B cell (primary cell): ENCODE results near the gene TOMM40L. TPM values are rescaled to one million over a fixed set of nuclear protein-coding genes. Genes with fewer than 3 reads are reported as not detected.

Source experiments
- ATAC-seq: fragments of 200-7000 bp; cut with Tn5 transposase; one replicate; pipeline ENCODE4 v1.10.0; 2021; ENCODE audit warnings: low read depth, mild to moderate bottlenecking, moderate number of reproducible peaks, moderate library complexity
- CTCF ChIA-PET: fragments of 350-600 bp; sonication (Branson Sonifier 250); formaldehyde crosslinking; loops from one replicate; lab custom pipeline; 2021; ENCODE audit warnings: antibody characterized with exemption, inconsistent platforms; lab: Charles Lee
- POLR2A ChIA-PET: fragments of 350-600 bp; sonication (Branson Sonifier 250); formaldehyde crosslinking; loops from one replicate; lab custom pipeline; 2021; ENCODE audit warnings: antibody characterized with exemption; lab: Charles Lee
- DNase-seq: peaks from one replicate; pipeline ENCODE4 v3.0.0; 2013
- H2AFZ ChIP-seq: 2 replicates; pipeline ENCODE4 v1.6.1; 2012; ENCODE audit warnings: mild to moderate bottlenecking, low read depth, low read length; ENCODE audit not compliant: insufficient read depth, poor library complexity, severe bottlenecking
- H3K27ac ChIP-seq, 2 donors: 1 replicate in 1 of 2; 2 replicates in 1 of 2; pipeline ENCODE4 v1.5.1; 2012 to 2013; ENCODE audit warnings: low read length in 2 of 2, mild to moderate bottlenecking in 2 of 2, moderate library complexity in 1 of 2
- H3K27me3 ChIP-seq, 4 experiments: fragments of 200-600 bp in 1 of 4; sonication (generic) in 1 of 4; replicated peaks in 1 of 4; 1 replicate in 2 of 4; 2 replicates in 2 of 4; pipeline versions ENCODE4 v1.6.1 to v1.7.0; 2013 to 2016; ENCODE audit warnings: low read length in 3 of 4, mild to moderate bottlenecking in 2 of 4, mixed read lengths in 1 of 4, moderate library complexity in 1 of 4; ENCODE audit not compliant: insufficient read depth in 4 of 4, control insufficient read depth in 3 of 4; ENCODE audit errors: control extremely low read depth in 1 of 4
- H3K36me3 ChIP-seq, 2 experiments: replicated peaks in 1 of 2; 1 replicate in 1 of 2; 2 replicates in 1 of 2; pipeline versions ENCODE4 v1.6.1 to v1.7.1; 2013; ENCODE audit warnings: low read length in 1 of 2; ENCODE audit not compliant: insufficient read depth in 2 of 2, control insufficient read depth in 1 of 2; ENCODE audit errors: control extremely low read depth in 1 of 2, extremely low read depth in 1 of 2
- H3K4me1 ChIP-seq, 2 donors: fragments of 200-600 bp in 1 of 2; sonication (generic) in 1 of 2; 1 replicate in 1 of 2; 2 replicates in 1 of 2; pipeline versions ENCODE4 v1.5.1 to v1.6.1; 2013 to 2017; ENCODE audit warnings: low read length in 2 of 2; ENCODE audit not compliant: control insufficient read depth in 2 of 2, insufficient read depth in 2 of 2
- H3K4me2 ChIP-seq: replicated peaks from 2 replicates; pipeline ENCODE3; 2012; ENCODE audit warnings: mild to moderate bottlenecking, low read depth, low read length; ENCODE audit not compliant: poor library complexity, severe bottlenecking
- H3K4me3 ChIP-seq, 5 experiments: fragments of 200-600 bp in 1 of 5; sonication (generic) in 1 of 5; 1 replicate in 3 of 5; 2 replicates in 2 of 5; pipeline versions ENCODE4 v1.5.1 to v1.7.0; 2011 to 2016; ENCODE audit warnings: low read length in 4 of 5, mild to moderate bottlenecking in 4 of 5, low read depth in 2 of 5, control low read depth in 1 of 5, moderate library complexity in 1 of 5; ENCODE audit not compliant: insufficient read depth in 1 of 5; ENCODE audit errors: control extremely low read depth in 1 of 5, extremely low read depth in 1 of 5
- H3K79me2 ChIP-seq: fragments of 200-600 bp; sonication (generic); one replicate; pipeline ENCODE4 v1.6.0; 2016; ENCODE audit warnings: low read length; ENCODE audit not compliant: control insufficient read depth, insufficient read depth
- H3K9ac ChIP-seq: fragments of 200-600 bp; sonication (generic); 2 replicates; pipeline ENCODE4 v1.6.1; 2017; ENCODE audit warnings: mild to moderate bottlenecking, low read length, moderate library complexity
- H3K9me3 ChIP-seq, 3 donors: one replicate each; pipeline versions ENCODE4 v1.6.1 to v1.7.1; 2013; ENCODE audit warnings: low read length in 2 of 3; ENCODE audit not compliant: control insufficient read depth in 2 of 3, insufficient read depth in 1 of 3; ENCODE audit errors: control extremely low read depth in 1 of 3
- H4K20me1 ChIP-seq: 2 replicates; pipeline ENCODE4 v1.6.0; 2012; ENCODE audit warnings: mild to moderate bottlenecking, low read length; ENCODE audit not compliant: insufficient read depth, control insufficient read depth, poor library complexity, severe bottlenecking
- H3K27ac Mint-ChIP-seq: one replicate; pipeline ENCODE4 v1.8.0; 2021; ENCODE audit warnings: mixed read lengths
- H3K27me3 Mint-ChIP-seq: one replicate; pipeline ENCODE4 v1.8.0; 2021; ENCODE audit warnings: mixed read lengths
- H3K4me1 Mint-ChIP-seq: one replicate; pipeline ENCODE4 v1.8.0; 2021; ENCODE audit warnings: mixed read lengths
- H3K4me3 Mint-ChIP-seq: one replicate; pipeline ENCODE4 v1.8.0; 2021; ENCODE audit warnings: mixed read lengths
- H3K9me3 Mint-ChIP-seq: one replicate; pipeline ENCODE4 v1.8.0; 2022; ENCODE audit warnings: mixed read lengths; ENCODE audit not compliant: insufficient read depth
- CTCF ChIP-seq: fragments of 200-600 bp; IDR thresholded peaks from one replicate; pipeline ENCODE4 v1.8.0; 2022; ENCODE audit warnings: antibody characterized with exemption, mild to moderate bottlenecking
- EZH2 ChIP-seq: IDR thresholded peaks from 2 replicates; pipeline ENCODE4 v1.6.1; 2012; ENCODE audit warnings: borderline replicate concordance, low read depth, mild to moderate bottlenecking, moderate library complexity, low read length; ENCODE audit not compliant: insufficient read depth, poor library complexity, severe bottlenecking
- WGBS: methylation state at CpG from one replicate; pipeline ENCODE4 v1.1.5; 2013; ENCODE audit warnings: missing lambda C conversion rate; ENCODE audit not compliant: insufficient coverage; 5-methylcytosine and 5-hydroxymethylcytosine counted together
- intact Hi-C: fragments of 100-400 bp; cut with micrococcal nuclease; formaldehyde crosslinking; loops from one replicate; pipeline ENCODE4 v1.10.0; 2022
- polyA plus RNA-seq: library from polyadenylated mRNA; depleted of rRNA; stranded (reverse); fragments of >200 nt; gene quantifications from 2 replicates; pipeline ENCODE4 v1.2.3, GENCODE V29; 2012
- total RNA-seq, 2 donors: library from RNA; stranded (reverse); fragments of 120-200 nt in 1 of 2; gene quantifications; 1 replicate in 1 of 2; 2 replicates in 1 of 2; pipeline versions ENCODE4 v1.2.3 to v1.2.4, GENCODE V29; 2013 to 2022

Gene TOMM40L
- total and polyA plus RNA-seq, 2 donors (not counting 1 experiment from before 2014, with no cell fraction given) = 6.5 to 9.2 TPM

- Histone ChIP-seq H3K9me3 (no peaks in the 10 kb centered on the region), H3K4me3 (no peak within 1 kb of the TSS), H3K36me3 (peaks cover 0 to 1% of the 10 kb centered on the region in 2 experiments), H3K4me1 (peaks cover 36 to 54% of the 10 kb centered on the region in 2 donors), H3K9ac (no peak within 1 kb of the TSS), H4K20me1 (no peaks in the 10 kb centered on the region), H3K79me2 (peaks cover 31% of the 10 kb centered on the region), H2AFZ (no peak within 1 kb of the TSS), H3K27ac (no peak within 1 kb of the TSS), H3K4me2 (no peak within 1 kb of the TSS), H3K27me3 (no peaks in the 10 kb centered on the region)
- Mint-ChIP-seq H3K4me1 (peaks cover 47% of the 10 kb centered on the region), H3K4me3 (no peak within 1 kb of the TSS), H3K9me3 (no peaks in the 10 kb centered on the region), H3K27ac (peak within 1 kb of the TSS; percentile 97), H3K27me3 (no peaks in the 10 kb centered on the region)
- ChIA-PET CTCF (interaction anchor here (0.9 to 1.1 kb wide), 4 partner anchors 13 to 186 kb away, joined by 3 to 4 read pairs (median 4); partner anchors contain the start of gene PPOX), POLR2A (no interaction called here)
- 96% methylated on average over 9 of the region's 11 CpGs for WGBS
- ATAC-seq = no peak
- intact Hi-C loops = no loop called here
- TF ChIP-seq EZH2 = no peak
- DNase-seq = no peak
These were observed 26.9 kb upstream of the TOMM40L start, which contains the start of gene ADAMTS4 for GRCh38 chr1:161198897-161199431. Gene ADAMTS4, minus strand, starts transcription at chr1:161199054. Its CDS starts 427 bp downstream, at chr1:161198627.

GRCh38 chr1:161199506-161200139 is 26.2 kb upstream of the TOMM40L start:
- Histone ChIP-seq H3K4me1 (peaks cover 31 to 47% of the 10 kb centered on the region in 2 donors), H3K27ac (no peak overlapping the region), H3K9ac (no peak overlapping the region), H3K79me2 (peaks cover 31% of the 10 kb centered on the region), H3K27me3 (no peaks in the 10 kb centered on the region), H3K4me2 (no peak overlapping the region), H3K36me3 (peaks cover 0 to 4% of the 10 kb centered on the region in 2 experiments), H2AFZ (no peak overlapping the region), H4K20me1 (no peaks in the 10 kb centered on the region), H3K4me3 (no peak overlapping the region), H3K9me3 (no peaks in the 10 kb centered on the region)
- ATAC-seq (no peak), DNase-seq (no peak)
- CTCF ChIA-PET = interaction anchor here (0.9 to 1.1 kb wide), 4 partner anchors 13 to 185 kb away, joined by 3 to 4 read pairs (median 4); partner anchors contain the start of gene PPOX
- Mint-ChIP-seq H3K9me3 (no peaks in the 10 kb centered on the region), H3K27ac (peak overlapping the region; percentile 97), H3K4me3 (no peak overlapping the region), H3K4me1 (peaks cover 48% of the 10 kb centered on the region), H3K27me3 (no peaks in the 10 kb centered on the region)
- WGBS = 88% methylated on average over 5 of the region's 5 CpGs
- intact Hi-C loops = loop anchor here (5.0 kb wide), 2 partner anchors 108 to 168 kb away; partner anchors contain the start of genes CFAP126 and MPZ
- POLR2A ChIA-PET = no interaction called here
- no peak for TF ChIP-seq CTCF
- TF ChIP-seq EZH2 = no peak
